ENCODE results near the gene MICU1. TPM values are rescaled to one million over a fixed set of nuclear protein-coding genes. Genes with fewer than 3 reads are reported as not detected.
A peak's percentile ranks its signal among the peaks of the same experiment; 100 is the strongest.

The MICU1 gene
- total and polyA plus RNA-seq, 10 of the 15 experiments (the other 5 are each of a cell fraction or from before 2014, with no cell fraction given) = 18.2 to 36.4 (median 22.2) TPM

DNA sequence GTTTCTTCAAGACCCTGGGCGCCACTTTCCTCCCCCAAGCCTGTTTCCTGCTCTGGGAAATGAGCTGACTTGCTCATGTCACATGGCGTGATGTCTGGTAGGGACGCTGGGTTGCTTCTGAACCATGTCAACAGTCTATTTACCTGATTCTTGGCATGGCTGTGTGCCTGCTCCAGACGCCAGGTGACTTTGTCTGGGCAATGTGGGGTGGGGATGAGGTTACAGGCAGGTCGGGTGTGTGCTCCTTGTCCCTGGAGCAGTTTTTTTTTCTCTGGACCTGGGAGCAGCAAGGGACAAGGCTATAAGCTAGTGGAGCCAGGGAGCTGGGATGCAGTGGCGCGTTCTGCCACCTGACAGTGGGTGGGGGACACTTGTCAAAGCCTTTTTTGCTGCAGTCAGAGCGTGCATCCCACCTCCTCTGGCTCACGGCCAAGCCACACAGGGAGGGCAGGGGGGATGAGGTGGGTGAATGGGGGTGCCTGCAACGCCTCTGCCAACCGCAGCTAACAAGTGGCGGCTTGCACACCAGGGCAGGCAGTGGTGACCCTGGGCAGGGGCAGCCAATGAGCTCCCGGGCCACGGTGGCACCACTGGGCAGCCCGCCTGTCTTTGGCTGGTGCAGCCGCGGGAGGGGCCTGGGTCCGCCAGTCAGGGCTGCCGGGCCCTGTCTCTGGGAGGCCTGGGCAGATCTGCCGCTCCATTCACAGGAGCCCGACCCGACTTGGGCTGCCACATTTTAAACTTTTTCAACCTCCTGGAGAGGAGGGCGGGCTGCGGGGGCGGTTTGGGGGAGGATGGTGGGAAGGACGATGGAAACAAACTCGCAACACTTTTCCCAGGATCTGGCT lies 294.1 kb downstream of the MICU1 start (continued):
- no peak for TF ChIP-seq EZH2 (IDR thresholded peaks at IDR 0.05; ENCODE audit: borderline replicate concordance, control insufficient read depth, low read depth, low read length)
- TF ChIP-seq IKZF2 (IDR thresholded peaks at IDR 0.05) = peak; percentile 65 to 72
- TF ChIP-seq POLR2AphosphoS2 (IDR thresholded peaks at IDR 0.05; ENCODE audit: low read depth, low read length) = no peak
- TF ChIP-seq GABPA (IDR thresholded peaks at IDR 0.05; ENCODE audit: low read depth) = no peak
- no peak for TF ChIP-seq ZBTB4 (CRISPR knock-in tag; IDR thresholded peaks at IDR 0.05)
- TF ChIP-seq BMI1 (IDR thresholded peaks at IDR 0.05; ENCODE audit: borderline replicate concordance) = no peak
- TF ChIP-seq CEBPB (IDR thresholded peaks at IDR 0.05; ENCODE audit: borderline replicate concordance in 1 of 2, low read depth in 2 of 2, low read length in 2 of 2) = no peak
- TF ChIP-seq BCL11A (IDR thresholded peaks at IDR 0.05; ENCODE audit: low read depth, low read length) = peak; percentile 35; the same call in 1 of the 2 replicates
- peak; percentile 81 for TF ChIP-seq IKZF1 (conservative IDR thresholded peaks at IDR 0.05)
- peak; percentile 39 for TF ChIP-seq RELA (IDR thresholded peaks at IDR 0.05; ENCODE audit: borderline replicate concordance, partially characterized antibody)
- no peak for TF ChIP-seq PAX8 (IDR thresholded peaks at IDR 0.05)
- TF ChIP-seq ZNF24 (IDR thresholded peaks at IDR 0.05) = no peak
- TF ChIP-seq KLF5 (IDR thresholded peaks at IDR 0.05; ENCODE audit: partially characterized antibody) = no peak
- TF ChIP-seq SIX5 (IDR thresholded peaks at IDR 0.05; ENCODE audit: low read depth, low read length, severe bottlenecking) = no peak
- TF ChIP-seq, protein P1, sequence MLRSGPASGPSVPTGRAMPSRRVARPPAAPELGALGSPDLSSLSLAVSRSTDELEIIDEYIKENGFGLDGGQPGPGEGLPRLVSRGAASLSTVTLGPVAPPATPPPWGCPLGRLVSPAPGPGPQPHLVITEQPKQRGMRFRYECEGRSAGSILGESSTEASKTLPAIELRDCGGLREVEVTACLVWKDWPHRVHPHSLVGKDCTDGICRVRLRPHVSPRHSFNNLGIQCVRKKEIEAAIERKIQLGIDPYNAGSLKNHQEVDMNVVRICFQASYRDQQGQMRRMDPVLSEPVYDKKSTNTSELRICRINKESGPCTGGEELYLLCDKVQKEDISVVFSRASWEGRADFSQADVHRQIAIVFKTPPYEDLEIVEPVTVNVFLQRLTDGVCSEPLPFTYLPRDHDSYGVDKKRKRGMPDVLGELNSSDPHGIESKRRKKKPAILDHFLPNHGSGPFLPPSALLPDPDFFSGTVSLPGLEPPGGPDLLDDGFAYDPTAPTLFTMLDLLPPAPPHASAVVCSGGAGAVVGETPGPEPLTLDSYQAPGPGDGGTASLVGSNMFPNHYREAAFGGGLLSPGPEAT (IDR thresholded peaks at IDR 0.05; ENCODE audit: low read depth) = no peak
- no peak for TF ChIP-seq ZNF384 (IDR thresholded peaks at IDR 0.05; ENCODE audit: borderline replicate concordance, low read depth, low read length)
- no peak for TF ChIP-seq SIN3A (IDR thresholded peaks at IDR 0.05; ENCODE audit: low read depth, low read length)
- no peak for TF ChIP-seq RCOR1 (conservative IDR thresholded peaks at IDR 0.05; ENCODE audit: low read depth, low read length)
- TF ChIP-seq MEF2A (IDR thresholded peaks at IDR 0.05; ENCODE audit: insufficient read depth, low read depth, low read length) = 0 out of 2 replicates have a peak, but pooled peaks have one; percentile 24
- no peak for TF ChIP-seq ASH2L (IDR thresholded peaks at IDR 0.05; ENCODE audit: borderline replicate concordance, low read depth)
- no peak for TF ChIP-seq STAT3 (IDR thresholded peaks at IDR 0.05; ENCODE audit: low read depth, low read length)
- TF ChIP-seq SRF (IDR thresholded peaks at IDR 0.05; ENCODE audit: low read depth in 2 of 2, low read length in 2 of 2) = 0 out of 4 replicates have a peak, but pooled peaks of 1 of the 2 experiments have one; percentile 4
- TF ChIP-seq KAT2A (conservative IDR thresholded peaks at IDR 0.05; ENCODE audit: control insufficient read depth, low read depth, low read length) = no peak
- TF ChIP-seq IRF4 (IDR thresholded peaks at IDR 0.05; ENCODE audit: low read depth, low read length) = no peak
- peak; percentile 81; the same call in 1 of the 2 replicates for TF ChIP-seq SREBF1 (IDR thresholded peaks at IDR 0.05; ENCODE audit: low read length)
- no peak for TF ChIP-seq ZNF274 (IDR thresholded peaks at IDR 0.05; ENCODE audit: insufficient read depth, insufficient read length)
- TF ChIP-seq TCF12 (IDR thresholded peaks at IDR 0.05; ENCODE audit: low read depth, low read length) = 0 out of 2 replicates have a peak, but pooled peaks have one; percentile 42

Data from GM12878 (cell line).